ENCODE results near the gene ELOVL6.

GRCh38 chr4:110157580-110157979 is 40.8 kb downstream of the ELOVL6 start:
- TF ChIP-seq CTCF (IDR thresholded peaks at IDR 0.05; ENCODE audit: poor library complexity, severe bottlenecking) (no peak), MXI1 (conservative IDR thresholded peaks at IDR 0.05; ENCODE audit: poor library complexity, severe bottlenecking) (no peak), EZH2 (IDR thresholded peaks at IDR 0.05; ENCODE audit: borderline replicate concordance, insufficient read depth, low read length, poor library complexity, severe bottlenecking) (no peak), EP300 (conservative IDR thresholded peaks at IDR 0.05; ENCODE audit: poor library complexity, severe bottlenecking) (no peak)
